Measurements from ENCODE around the gene ASXL1. TPM values are rescaled to one million over a fixed set of nuclear protein-coding genes. Genes with fewer than 3 reads are reported as not detected.

The ASXL1 gene
- total and polyA plus RNA-seq, 8 donors: 32.9 to 57.7 (median 38.0) TPM

DNA sequence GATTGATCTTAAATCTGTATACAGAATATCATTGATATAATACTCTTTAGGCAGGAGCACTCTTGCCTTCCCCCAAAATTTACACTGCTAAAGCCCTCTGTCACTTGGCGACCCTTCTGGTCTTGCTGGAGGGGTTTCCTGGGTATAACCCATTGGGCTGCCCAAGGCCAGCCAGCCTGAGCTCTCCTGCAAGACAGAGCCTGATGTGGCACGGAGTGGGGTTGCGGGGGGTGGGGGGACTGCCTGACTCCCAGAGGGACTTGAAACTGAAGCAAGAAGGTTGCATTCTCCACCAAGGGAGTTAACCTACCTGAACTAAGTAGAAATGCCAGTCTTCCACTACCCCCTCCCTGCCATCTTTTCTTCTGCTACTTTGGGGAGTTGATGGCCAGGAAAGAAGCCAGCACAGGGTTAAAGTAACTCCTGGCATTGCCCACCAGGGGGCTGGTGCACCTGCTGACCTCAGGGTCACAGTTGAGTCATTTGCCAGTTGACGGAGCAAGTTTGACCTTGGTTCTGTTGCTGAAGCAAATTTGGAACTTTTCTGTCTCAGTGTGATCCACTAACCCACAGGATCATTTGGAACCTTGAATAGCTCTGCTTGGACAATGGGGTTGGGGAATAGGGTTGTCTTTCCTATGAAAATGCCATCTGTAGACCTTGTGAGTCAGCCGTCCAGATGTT is 79.4 kb downstream of the ASXL1 start:
- FAIRE-seq: no peak

DNA sequence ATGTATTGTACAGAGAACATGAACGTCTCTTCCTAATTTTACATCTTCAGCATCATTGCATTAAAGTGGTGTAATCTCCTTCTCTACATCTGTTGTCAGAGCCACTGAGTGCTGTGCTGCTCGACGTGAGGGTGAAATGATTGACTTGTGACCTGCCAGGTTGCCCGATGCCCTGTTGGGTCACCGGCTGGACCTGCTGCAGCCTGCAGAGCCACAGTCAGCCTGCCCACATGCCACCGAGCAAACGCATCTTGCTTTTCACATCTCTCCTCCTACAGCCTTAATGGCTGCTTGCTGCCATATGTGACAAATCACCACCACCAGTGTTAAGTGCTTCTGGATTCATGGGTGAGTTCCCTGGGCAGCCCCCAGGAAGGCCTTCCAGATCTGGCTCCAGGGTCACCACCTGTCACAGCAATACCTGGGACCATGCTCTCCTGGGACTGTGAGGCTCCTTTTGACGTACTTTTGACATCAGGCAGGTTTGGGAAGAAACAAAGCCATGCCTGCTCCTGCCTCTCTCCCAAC is 80.3 kb downstream of the ASXL1 start:
- intact Hi-C loops (cut with DNase I): no loop called here
- Histone ChIP-seq H3K4me3 (no peak overlapping the region), H3K27me3 (no peaks in the 10 kb centered on the region), H3K9me3 (no peaks in the 10 kb centered on the region), H3K27ac (no peak overlapping the region), H3K36me3 (peaks cover 3 to 44% (median 29%) of the 10 kb centered on the region in 3 donors), H3K4me1 (no peaks in the 10 kb centered on the region)
- no peak for DNase-seq
- no peak for FAIRE-seq
- 80 to 85% methylated on average over 8 of the region's 8 CpGs for WGBS, 2 donors
- TF ChIP-seq, protein P1, sequence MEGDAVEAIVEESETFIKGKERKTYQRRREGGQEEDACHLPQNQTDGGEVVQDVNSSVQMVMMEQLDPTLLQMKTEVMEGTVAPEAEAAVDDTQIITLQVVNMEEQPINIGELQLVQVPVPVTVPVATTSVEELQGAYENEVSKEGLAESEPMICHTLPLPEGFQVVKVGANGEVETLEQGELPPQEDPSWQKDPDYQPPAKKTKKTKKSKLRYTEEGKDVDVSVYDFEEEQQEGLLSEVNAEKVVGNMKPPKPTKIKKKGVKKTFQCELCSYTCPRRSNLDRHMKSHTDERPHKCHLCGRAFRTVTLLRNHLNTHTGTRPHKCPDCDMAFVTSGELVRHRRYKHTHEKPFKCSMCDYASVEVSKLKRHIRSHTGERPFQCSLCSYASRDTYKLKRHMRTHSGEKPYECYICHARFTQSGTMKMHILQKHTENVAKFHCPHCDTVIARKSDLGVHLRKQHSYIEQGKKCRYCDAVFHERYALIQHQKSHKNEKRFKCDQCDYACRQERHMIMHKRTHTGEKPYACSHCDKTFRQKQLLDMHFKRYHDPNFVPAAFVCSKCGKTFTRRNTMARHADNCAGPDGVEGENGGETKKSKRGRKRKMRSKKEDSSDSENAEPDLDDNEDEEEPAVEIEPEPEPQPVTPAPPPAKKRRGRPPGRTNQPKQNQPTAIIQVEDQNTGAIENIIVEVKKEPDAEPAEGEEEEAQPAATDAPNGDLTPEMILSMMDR (IDR thresholded peaks at IDR 0.05): no peak
- no peak for ATAC-seq

More for the DNA sequence above, 79.4 kb downstream of the ASXL1 start:
- intact Hi-C loops (cut with DNase I): no loop called here
- H3K36me3 ChIP-seq: peaks cover 3 to 51% (median 32%) of the 10 kb centered on the region in 3 donors
- TF ChIP-seq, protein P1 (IDR thresholded peaks at IDR 0.05): peak in 2 of 4 donors; percentile 10 to 22
- ATAC-seq (peak; percentile 48 to 59 (median 54)), DNase-seq (peak in 2 of 6 donors; percentile 31 to 53)
- H3K4me3 ChIP-seq: no peak overlapping the region
- H3K4me1 ChIP-seq: no peaks in the 10 kb centered on the region
- no peaks in the 10 kb centered on the region for H3K9me3 ChIP-seq
- 60 to 66% methylated on average over 5 of the region's 5 CpGs for WGBS, 2 donors
- no peak overlapping the region for H3K27ac ChIP-seq
- no peaks in the 10 kb centered on the region for H3K27me3 ChIP-seq

GRCh38 chr20:32439132-32439829 is 81.2 kb downstream of the ASXL1 start:
- Histone ChIP-seq H3K9me3 (no peaks in the 10 kb centered on the region), H3K27ac (no peak overlapping the region), H3K36me3 (peaks cover 3 to 36% (median 23%) of the 10 kb centered on the region in 3 donors), H3K4me1 (no peaks in the 10 kb centered on the region), H3K27me3 (no peaks in the 10 kb centered on the region), H3K4me3 (no peak overlapping the region)
- TF ChIP-seq, protein P1 (IDR thresholded peaks at IDR 0.05): no peak
- peak in 1 of 4 donors; percentile 9 for ATAC-seq
- FAIRE-seq: no peak
- 75 to 81% methylated on average over 11 of the region's 11 CpGs for WGBS, 2 donors
- DNase-seq: no peak
- intact Hi-C loops (cut with DNase I): no loop called here

DNA sequence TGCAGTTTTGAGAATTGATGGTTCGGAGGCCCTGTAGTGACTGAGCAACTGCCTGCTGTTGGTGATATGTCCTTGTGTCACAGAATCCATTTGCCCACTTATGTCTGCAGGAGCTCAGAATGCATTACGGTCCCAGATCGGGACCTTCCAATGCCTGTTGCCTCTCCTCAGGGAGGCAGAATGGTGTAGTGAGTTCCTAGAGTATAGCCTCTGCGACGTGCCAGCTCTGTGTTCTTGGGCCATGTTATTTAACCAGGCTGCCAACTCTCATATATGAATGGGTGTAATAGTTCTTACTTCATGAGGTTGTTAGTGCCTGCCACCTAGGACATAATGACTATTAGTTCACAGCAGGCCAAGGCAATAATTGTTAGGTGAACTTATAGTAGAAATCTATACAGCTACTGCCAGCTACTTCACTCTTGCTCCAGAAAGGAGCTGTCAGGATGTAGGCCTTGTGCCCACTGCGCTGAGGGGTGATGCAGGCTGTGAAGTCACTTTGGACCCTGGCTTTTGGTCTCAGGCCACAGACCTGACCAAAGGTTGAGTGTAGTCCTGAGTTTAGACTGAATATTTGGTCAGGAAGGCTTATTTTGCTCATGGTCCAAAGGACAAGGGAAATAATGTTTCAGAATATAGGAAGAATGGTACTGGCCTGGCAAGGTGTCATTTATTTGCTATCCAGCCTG is 82.1 kb downstream of the ASXL1 start:
- intact Hi-C loops (cut with DNase I): no loop called here
- no peak overlapping the region for H3K4me3 ChIP-seq
- peaks cover 0 to 2% (median 0%) of the 10 kb centered on the region in 3 donors for H3K4me1 ChIP-seq
- ATAC-seq (no peak), DNase-seq (no peak), FAIRE-seq (no peak)
- 81 to 90% methylated on average over 6 of the region's 6 CpGs for WGBS, 2 donors
- H3K36me3 ChIP-seq: peaks cover 0 to 26% (median 17%) of the 10 kb centered on the region in 3 donors
- H3K9me3 ChIP-seq: no peaks in the 10 kb centered on the region
- H3K27me3 ChIP-seq: no peaks in the 10 kb centered on the region
- no peak overlapping the region for H3K27ac ChIP-seq
- TF ChIP-seq, protein P1 (IDR thresholded peaks at IDR 0.05): no peak

Data from pancreas (tissue), 10 donors.